Activated naive CD4-positive, alpha-beta T cell treated with Interleukin-2 at 50 U/mL for 16 hours (primary cell): ENCODE measurements around the gene AGK.
A peak's percentile ranks its signal among the peaks of the same experiment; 100 is the strongest.

Source experiments
- DNase-seq: peaks from one replicate; pipeline ENCODE4 v3.0.0-alpha.2; 2020

AGK gene

DNA sequence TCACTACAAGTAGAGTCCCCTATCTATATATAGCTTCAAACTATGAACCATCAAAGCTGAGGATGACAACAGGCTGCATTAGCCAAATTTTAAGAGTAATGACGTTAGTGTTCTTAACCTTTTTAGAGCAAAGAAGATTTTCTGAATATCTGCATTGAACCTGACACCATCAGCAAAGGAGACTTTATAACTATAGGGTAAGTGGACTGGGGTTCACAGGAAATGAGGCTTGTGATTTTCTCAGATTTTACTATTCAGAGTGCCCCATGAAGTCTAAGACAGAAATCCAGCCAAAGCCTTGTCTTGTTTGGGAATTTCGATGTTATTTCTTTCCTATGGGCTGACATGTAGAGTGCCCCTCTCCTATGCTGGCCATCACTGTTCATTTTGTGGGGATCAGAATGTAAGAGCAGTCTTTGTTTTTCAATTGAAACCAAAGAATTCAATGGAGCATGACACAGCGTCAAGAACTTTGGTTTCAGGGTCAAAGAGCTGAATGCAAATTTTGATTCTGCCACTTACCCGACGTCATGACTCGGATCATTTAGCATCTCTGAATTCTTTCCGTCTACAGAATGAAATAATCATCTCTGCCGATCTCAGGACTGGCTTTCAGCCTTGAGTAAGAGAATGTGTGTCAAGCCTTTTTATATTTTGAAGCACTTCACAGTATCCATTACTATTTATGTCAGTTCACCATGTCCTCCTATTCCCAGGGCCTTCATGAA is 98.1 kb downstream of the AGK start:
- no peak for DNase-seq

DNA sequence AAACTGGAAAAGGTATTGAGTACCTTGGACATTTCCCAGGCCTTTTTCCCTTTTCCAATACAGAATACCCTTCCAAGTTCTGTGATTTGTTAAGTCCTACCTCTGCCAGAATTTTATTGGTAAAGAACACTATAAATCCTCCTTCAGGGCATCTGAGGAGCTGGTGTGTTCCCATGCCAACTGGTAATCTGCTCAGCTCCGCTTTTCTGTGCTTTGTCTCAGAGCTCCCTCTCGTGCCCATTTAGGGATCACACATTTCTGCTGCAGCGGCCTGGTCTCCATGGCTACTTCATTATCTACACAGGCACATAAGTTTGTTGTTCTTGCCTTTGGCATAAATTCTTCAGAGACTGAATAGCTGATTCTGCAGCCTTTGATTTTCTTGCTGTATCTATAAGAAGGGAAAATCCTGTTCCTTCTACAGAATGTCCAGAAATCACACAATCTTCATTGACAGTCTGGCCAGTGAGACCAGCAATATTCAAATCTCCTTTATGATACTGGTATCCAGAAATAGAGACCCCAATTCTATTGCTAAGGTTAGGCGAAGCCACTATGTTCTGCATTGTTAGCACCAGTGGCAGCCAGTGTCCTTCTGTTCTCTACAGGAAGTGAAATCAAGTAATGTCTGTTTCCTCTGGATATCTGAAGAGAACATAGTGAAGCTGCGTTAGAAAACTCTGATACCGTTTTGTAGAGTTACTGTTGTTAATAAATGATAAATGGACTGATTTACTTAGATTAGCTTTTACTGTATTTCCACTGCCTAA is 98.8 kb downstream of the AGK start:
- DNase-seq, result no peak

DNA sequence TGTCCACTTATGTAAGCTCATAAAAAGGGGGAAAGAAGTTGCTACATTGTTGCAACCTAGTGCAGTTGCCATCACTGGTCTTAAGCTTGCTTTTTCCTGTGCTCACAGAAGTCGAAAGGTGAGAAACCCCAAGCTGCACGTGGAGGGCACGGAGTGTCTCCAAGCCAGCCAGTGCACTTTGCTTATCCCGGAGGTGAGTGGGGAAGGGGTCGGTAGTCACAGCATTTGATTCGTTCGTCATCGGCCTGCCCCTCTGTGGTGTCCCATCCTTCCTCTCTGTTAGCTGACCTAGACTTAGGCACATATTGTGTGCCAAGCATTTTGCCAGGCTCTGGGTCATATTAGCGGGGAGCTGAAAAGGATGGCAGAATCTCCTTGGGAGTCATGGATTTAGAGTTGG is 100.2 kb downstream of the AGK start:
- DNase-seq, result no peak

DNA sequence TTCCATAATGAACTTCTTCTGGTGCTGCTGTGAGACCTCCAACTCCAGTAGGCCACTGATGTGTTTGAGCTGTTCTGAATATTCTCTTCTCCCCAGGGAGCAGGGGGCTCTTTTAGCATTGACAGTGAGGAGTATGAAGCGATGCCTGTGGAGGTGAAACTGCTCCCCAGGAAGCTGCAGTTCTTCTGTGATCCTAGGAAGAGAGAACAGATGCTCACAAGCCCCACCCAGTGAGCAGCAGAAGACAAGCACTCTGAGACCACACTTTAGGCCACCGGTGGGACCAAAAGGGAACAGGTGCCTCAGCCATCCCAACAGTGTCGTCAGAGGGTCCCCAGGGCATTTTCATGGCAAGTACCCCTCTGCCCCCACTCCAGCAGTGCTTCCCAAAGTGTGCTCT is 101.5 kb downstream of the AGK start:
- DNase-seq, result no peak

DNA sequence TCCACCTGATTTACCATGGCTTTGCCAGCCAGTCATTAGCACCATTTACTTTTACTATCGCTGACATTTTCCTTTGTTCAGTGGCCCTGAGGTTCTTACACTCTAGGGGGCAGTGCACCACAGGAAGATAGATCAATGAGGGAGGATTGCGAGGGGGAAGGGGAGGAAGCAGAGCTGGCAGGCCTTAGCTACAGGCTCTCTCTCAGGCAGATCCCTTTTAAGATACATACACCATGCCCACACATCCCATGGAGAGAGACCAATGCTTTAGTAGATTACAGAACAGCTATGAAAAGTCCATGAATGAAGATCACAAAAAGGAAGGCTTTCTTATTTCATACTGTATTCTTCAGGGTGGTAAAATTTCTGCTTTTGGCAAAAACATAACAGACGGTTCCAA is 103.3 kb downstream of the AGK start:
- DNase-seq, result peak; percentile 56

DNA sequence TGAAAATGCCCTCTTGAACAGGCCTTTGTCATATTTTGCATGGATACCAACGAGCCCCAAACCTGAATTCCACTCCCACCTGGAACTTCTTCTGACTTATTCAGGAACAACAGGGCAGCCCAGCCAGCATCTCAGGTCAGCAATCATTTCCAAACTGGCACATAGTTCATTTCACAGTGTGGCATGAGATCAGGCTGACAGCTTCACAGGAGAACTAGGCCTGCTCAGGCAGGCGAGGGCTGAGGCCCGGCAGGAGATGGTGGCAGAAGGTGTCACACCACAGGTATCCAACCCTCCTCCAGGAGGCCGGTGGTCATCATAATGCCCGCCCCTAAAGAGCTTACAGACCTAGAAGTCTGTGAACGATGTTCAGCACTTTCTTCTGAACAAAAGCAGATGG is 108.3 kb downstream of the AGK start:
- DNase-seq, result no peak

DNA sequence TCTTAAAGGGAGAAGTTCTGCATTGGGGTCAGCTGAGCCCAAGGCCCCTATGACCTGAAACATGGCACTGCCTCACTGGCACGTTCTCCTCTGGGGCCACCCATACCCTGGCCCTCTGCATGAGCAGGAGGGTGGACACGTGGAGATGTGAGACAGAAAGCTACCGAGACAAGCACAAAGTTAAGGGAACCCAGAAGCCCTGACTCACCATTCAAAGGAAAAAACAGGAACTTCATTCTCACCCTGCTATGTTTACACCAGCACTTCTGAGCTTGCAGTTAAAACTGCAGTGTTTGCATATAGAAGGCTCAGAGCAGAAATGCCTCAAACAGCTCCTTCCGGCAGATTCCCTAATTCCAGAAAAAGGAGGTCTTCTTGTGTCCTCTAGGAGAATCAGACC is 109.0 kb downstream of the AGK start:
- DNase-seq, result no peak

DNA sequence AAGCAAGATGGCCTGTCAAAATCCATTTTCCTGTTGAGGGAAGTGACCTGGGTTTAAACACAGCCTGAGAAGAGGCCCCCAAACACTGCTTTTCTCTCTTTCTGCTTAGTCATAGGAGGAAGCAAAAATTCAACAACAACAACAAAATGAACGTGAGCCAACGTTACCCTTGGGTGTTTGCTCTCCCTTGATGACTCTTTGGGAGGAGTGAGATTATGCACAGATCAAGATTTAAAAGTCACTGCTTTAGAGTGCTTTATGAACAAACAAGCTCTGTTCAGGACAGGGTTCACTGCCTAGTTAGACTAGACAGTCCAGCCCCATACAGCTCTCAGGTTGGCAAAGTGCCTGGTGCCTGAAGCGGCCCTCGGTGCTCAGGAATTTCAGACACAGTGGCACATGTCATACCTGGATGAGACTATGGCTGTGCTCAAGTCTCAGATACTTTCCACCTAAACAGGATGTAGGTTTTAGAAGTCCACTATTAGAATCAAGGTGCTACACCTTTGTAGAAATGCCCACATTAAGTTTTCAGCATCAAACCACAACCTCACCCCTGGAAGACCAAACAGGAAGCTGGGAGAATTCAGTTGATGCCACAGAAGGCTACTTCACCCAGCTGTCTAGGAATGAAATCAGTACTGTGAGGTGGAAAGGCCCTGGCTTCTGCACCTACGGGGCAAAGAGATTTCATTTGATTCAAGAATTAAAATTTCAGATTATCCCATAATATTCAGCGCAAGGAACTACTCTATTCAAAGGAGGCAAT is 112.1 kb downstream of the AGK start:
- no peak for DNase-seq

DNA sequence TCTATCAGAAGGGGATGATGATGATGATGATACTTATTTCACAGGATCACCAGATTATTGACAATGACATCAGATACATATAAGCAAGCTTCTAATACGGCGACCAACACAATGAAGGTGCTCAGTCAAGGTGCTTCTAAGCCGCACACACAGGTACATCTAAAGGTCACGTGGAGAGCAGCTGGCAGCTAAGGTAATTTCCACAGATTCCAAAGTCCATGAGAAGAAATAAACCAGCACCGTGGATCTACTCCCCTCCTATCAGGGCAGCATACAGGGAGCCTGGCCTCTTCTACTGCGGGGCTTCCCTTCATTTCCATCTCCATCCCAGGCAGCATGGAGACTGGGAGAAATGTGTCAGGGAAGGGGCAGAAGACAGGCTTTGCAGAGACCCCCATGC is 113.2 kb downstream of the AGK start:
- DNase-seq, result no peak

DNA sequence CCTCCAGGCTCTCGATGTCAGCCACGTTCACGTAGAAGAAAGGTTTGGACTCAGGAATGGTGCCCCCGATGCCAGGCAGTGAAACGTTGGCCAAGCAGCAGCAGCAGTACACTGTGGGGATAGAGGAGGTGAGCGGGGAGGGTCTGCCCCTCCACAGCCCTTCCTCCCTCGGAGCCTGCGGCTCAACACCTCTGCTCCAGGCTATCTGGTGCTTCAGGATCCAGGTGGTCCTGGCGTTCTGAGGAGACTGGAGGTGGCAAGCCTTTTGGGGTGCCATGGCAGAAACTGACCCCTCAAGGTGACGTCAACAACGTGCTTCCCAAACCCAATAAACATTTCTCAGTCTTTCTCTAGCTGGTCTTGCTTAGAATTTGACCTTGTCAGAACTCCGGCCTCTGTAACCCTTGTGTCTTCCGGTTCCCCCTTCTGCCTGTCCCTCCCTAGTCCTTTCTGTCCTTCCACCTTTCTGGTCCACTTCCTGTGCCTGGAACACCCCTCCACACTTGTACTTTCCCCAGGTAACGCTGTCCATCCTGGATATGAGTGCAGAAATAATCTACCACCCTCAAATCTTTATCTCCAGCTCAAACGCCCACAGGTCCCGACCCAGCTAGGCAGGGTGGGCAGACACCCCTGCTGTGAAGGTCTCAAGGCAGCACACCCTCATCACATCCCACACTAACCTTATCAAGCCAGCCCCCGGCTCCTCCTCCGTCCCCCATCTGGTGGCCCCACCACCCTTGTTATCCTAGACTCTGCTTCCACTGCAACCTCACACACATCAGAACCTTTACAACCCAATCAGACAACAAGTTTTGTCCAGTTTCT is 114.2 kb downstream of the AGK start:
- DNase-seq, result no peak

DNA sequence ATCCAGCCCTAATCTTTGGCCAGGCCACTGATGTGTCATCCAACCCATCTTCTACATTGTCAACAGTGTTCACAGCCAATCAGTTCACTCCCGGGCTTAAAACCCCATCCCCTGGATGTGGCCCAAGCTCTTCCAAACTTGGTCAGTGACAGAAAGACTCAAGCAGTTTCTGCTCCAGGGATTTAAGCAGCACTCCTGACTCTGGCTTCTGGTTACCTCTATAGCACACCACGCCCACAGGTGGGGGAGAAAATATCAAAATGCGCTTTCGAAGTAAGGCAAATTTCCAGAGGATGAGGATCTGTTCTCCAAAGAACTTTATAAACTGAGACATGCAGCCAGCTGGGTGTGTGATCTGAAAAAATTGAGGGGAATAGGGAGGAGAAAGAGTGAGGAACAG is 114.9 kb downstream of the AGK start:
- DNase-seq, result no peak

DNA sequence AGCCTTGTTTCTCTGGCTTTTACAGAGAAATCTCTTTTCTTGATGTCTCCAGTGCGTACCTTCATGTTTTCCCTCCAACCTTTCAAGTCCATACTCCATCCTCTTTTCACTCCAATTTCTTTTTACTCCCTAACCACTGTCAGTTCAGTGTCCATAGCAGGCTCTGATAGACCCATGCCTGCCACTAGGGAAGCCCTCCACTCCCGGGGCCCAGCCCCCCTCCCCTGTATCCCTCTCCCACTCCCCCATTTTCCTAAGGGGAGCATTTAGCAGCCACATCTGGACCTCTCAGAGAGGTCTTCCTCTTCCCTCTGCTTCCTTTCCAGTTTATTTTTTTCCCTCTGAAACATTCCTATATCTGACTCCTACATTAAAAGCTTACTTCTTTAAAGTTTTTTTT is 117.6 kb downstream of the AGK start:
- DNase-seq, result no peak

DNA sequence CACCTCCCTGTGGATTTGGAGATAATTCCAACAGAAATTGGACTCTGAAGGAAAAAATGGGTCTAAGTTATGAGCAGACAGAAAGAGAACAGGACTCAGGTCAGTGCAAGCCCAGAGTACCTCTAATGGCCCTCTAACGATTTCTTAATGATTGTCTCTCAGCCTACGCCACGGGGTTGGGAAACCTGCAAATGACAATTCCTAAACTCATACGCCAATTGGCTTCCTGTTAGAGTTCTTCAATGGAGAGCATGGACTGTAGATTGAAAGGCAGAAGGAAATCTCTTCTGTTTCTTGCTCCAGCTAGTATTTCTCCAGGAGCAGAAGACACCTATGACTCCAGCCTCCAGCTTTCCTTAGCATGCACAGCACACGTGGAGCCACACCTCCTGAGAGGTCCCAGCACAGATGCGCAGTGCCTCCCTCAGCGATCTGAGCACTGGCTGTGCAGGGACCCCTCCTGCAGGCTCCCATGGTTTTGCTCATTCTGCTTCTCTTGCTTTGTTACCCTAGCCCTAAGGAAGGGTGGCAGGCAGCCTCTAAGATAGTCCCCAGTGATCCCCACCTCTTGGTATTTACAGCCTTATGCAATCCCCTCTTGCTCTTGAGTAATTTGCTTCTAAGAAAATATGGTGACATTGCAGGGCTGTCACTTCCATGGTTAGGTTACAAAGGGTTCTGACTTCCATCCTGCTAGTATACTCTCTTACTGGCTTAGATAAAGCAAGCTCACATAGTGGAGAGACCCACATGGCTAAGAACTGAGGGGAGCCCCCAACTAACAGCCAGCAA is 120.7 kb downstream of the AGK start:
- no peak for DNase-seq

DNA sequence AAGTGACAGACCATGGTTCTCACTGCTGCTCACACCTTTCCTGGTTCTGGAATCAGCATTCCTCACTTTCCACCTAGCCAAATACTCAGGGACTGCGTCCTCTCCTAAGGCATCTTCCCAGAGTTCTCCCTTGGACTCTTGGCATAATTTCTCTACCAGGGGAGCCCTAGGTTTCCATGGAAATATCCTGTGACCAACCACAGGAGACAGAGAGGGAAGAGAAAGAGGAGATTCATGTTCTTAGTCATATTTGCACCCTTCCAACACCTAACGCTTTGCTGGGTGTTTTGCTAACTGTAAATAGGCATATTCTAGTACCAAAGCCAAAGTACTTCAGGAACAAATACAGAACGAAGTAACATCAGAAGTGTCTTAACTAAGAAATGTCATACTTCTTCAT is 122.1 kb downstream of the AGK start:
- no peak for DNase-seq

DNA sequence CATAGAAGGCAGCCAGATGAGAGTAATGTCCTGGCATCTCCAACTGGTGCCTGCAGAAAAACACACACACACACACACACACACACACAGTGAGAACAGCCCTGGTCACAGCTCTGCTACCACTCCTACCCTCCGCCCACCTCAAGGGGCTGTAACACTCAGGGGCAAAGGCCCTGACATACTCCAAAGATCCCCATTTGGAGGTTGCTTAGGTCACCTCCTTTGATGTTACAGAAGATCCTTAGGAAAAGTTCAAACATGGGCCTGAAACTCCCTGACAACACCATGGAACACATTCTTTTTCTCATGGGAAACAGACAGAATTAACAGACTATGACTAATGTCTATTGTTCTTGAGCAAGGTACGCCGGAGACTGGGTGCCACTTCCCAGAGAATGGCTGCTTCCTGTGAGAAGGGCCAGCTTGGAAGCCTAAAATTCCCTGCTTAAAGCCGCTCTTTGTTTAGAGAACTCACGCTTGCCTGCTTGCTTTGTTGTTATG is 123.0 kb downstream of the AGK start:
- no peak for DNase-seq

DNA sequence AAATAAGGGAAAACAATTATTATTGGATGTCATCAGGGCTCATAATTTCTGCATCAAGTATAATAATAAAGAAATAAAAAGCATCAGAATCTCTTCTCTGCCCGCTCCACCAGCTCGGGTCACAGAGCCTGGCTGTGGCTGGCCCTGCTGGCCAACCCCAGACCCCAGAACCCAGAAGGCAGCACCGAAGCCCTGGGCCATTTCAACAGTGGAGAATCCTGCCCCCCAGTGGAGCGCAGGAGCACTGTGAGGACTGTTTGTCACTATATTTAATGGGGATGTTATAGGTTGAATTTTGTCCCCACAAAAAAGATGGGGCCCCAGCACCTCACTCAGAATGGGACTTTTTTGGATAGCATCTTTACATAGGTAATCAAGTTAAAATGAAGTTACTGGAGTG is 123.5 kb downstream of the AGK start:
- DNase-seq, result no peak

DNA sequence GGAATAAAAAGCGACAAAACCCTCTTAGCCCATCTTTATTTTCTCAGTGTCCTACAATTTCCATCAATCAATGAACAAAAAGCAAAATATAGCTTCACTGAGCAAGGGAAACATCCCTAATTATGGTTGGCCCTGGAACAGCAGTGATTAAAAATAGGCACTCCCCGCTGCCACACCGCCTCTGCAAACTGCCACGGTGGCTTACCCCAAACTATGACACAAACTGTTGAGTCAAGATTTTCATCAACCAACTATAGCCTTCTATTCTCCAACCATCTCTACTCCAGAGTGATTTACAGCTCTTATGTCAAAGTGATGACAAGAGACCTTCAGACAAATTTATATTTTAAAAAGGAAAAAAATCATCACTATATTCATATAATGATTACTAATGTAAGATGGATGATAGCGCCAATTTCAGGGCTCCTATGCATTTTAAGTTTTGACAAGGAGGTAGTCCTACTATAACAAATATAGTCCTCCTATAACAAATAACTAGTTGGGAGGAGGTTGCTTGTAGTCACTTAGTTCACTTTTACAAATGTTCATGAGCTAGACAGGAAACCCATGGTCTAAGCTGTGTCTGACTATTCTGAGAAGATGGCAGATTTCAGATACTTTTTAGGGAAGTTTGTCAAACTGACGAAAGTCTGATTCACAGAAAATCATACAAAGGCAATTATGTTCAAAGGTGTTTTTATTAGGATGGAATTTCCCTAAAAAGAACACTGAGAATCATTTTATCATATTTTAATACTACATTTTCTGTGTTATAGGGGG is 124.4 kb downstream of the AGK start:
- DNase-seq, result no peak

DNA sequence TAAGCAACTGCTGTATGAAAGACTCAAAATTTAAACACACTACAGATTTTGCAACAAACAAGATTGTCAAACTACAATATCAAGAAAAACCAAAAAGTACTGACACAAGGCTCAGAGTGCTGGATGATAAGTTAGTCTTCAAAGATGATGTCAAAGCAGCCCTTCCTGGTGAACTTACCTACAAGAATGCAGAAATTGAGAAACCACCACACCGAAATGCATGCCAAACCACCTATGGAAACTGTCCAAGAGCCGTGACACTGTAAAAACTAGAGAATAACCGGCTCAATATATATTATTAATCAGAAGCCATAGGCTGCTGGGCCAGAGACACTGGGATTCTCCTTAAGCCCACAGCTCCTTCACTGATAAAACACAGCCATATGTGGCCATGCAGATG is 125.4 kb downstream of the AGK start:
- DNase-seq, result no peak

DNA sequence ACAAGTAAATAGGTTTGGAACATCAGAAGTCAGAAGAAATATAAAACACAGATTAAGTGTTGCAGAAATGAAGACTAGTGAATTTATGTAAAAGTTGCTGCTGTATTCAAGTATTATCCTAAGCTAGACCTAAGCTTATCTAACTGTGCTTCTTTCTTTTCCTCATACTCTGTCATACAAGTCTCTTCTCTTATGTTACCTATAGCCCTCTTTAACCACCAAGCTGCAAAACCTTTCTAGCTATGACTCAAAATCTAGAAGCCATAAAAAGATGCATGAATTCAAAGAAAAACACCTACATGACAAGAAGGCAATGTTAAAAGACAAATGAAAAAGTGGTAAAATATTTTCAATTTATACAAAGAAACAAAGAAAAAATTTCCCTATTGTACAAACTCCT is 127.8 kb downstream of the AGK start:
- DNase-seq, result no peak

DNA sequence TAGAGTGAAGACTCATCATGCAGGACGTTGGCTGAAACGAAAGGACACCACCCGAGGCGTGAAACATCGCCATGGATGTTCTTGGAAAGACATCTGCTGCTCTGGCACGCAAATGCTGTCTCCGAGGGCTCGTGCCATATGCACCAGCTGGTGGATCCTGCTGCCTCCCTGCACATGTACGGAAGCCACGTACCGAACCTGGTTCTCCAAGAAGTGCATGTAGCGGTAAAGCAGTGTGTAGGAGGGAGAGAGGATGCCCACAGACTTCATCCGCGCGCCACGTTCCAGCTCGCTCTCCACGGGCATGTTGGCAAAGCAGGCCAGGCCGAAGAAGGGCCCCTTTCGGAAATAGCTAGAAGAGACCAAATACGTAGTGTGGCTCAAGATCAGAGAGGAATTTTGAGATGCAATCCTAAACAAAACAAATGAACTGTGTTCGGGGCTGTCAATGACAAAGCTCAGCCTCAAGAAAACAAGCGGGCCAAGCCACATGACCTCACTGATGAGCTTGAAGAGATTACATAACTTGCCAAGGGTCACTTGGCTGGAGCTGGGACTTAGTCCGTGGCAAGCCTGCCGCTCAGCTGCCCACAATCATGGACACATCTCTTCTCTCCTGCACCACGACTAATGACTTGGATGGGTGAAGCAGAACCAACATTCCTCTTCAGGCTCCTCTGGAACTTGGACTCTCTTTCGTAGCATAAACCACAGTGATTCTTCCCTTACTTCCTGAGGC is 134.2 kb downstream of the AGK start:
- DNase-seq, result no peak
